ENCODE data around the gene HACL1. TPM values are rescaled to one million over a fixed set of nuclear protein-coding genes. Genes with fewer than 3 reads are reported as not detected.
A peak's percentile ranks its signal among the peaks of the same experiment; 100 is the strongest.

Gene HACL1
- total RNA-seq, 1 donor from 2014 or later: 14.4 TPM

GRCh38 chr3:15595955-15596354 is 5.4 kb downstream of the HACL1 start:
- ATAC-seq (ENCODE audit: poor library complexity) (no peak), DNase-seq (no peak)
- intact Hi-C loops (cut with DNase I): no loop called here

GRCh38 chr3:15592968-15593367 is 8.4 kb downstream of the HACL1 start:
- intact Hi-C loops (cut with DNase I): no loop called here
- DNase-seq (no peak), ATAC-seq (ENCODE audit: poor library complexity) (no peak)

GRCh38 chr3:15591928-15592327 is 9.4 kb downstream of the HACL1 start:
- intact Hi-C loops (cut with DNase I): no loop called here
- DNase-seq (no peak), ATAC-seq (ENCODE audit: poor library complexity) (no peak)

GRCh38 chr3:15591242-15591641 is 10.1 kb downstream of the HACL1 start:
- DNase-seq (no peak), ATAC-seq (ENCODE audit: poor library complexity) (no peak)
- intact Hi-C loops (cut with DNase I): no loop called here

- ATAC-seq (ENCODE audit: poor library complexity): no peak
- intact Hi-C loops (cut with DNase I): loop anchor here (10.0 kb wide), 1 partner anchor 340 kb away; no protein-coding TSS in a partner anchor
- no peak for DNase-seq
These were observed 16.1 kb downstream of the HACL1 start for GRCh38 chr3:15585111-15585845.

- no peak for ATAC-seq (ENCODE audit: poor library complexity)
- DNase-seq: no peak
- intact Hi-C loops (cut with DNase I): loop anchor here (10.0 kb wide), 1 partner anchor 337 kb away; no protein-coding TSS in a partner anchor
These were observed 19.6 kb downstream of the HACL1 start for GRCh38 chr3:15581471-15582394.

- intact Hi-C loops (cut with DNase I): no loop called here
These were observed 22.3 kb downstream of the HACL1 start for GRCh38 chr3:15579051-15579450.

GRCh38 chr3:15578289-15578867 is 23.0 kb downstream of the HACL1 start:
- ATAC-seq (ENCODE audit: poor library complexity): no peak
- intact Hi-C loops (cut with DNase I): no loop called here
- no peak for DNase-seq

More at GRCh38 chr3:15579051-15579450, 22.3 kb downstream of the HACL1 start:
- ATAC-seq (ENCODE audit: poor library complexity) (no peak), DNase-seq (no peak)

GRCh38 chr3:15576475-15576874 is 24.9 kb downstream of the HACL1 start:
- DNase-seq (no peak), ATAC-seq (ENCODE audit: poor library complexity) (no peak)
- intact Hi-C loops (cut with DNase I): no loop called here

GRCh38 chr3:15575446-15575845 is 25.9 kb downstream of the HACL1 start:
- ATAC-seq (ENCODE audit: poor library complexity): no peak
- intact Hi-C loops (cut with DNase I): no loop called here
- no peak for DNase-seq

GRCh38 chr3:15572138-15572537 is 29.2 kb downstream of the HACL1 start:
- ATAC-seq (ENCODE audit: poor library complexity) (no peak), DNase-seq (no peak)
- intact Hi-C loops (cut with DNase I): no loop called here

GRCh38 chr3:15563190-15563589 is 38.2 kb downstream of the HACL1 start:
- ATAC-seq (ENCODE audit: poor library complexity): no peak
- DNase-seq: no peak
- intact Hi-C loops (cut with DNase I): no loop called here

GRCh38 chr3:15562560-15562959 is 38.8 kb downstream of the HACL1 start:
- no peak for DNase-seq
- ATAC-seq (ENCODE audit: poor library complexity): no peak
- intact Hi-C loops (cut with DNase I): no loop called here

- intact Hi-C loops (cut with DNase I): loop anchor here (5.0 kb wide), 2 partner anchors 126 to 351 kb away; partner anchors contain the start of gene CAPN7
- ATAC-seq (ENCODE audit: poor library complexity) (no peak), DNase-seq (no peak)
These were observed 42.8 kb downstream of the HACL1 start for GRCh38 chr3:15558581-15558980.

- DNase-seq (no peak), ATAC-seq (ENCODE audit: poor library complexity) (peak; percentile 77)
- intact Hi-C loops (cut with DNase I): loop anchor here (5.0 kb wide), 2 partner anchors 125 to 350 kb away; partner anchors contain the start of gene CAPN7
These were observed 43.8 kb downstream of the HACL1 start for GRCh38 chr3:15557511-15557946.

GRCh38 chr3:15556512-15556911 is 44.9 kb downstream of the HACL1 start:
- ATAC-seq (ENCODE audit: poor library complexity) (peak; percentile 36), DNase-seq (no peak)
- intact Hi-C loops (cut with DNase I): loop anchor here (5.0 kb wide), 2 partner anchors 124 to 349 kb away; partner anchors contain the start of gene CAPN7

GRCh38 chr3:15553749-15554148 is 47.6 kb downstream of the HACL1 start:
- ATAC-seq (ENCODE audit: poor library complexity) (no peak), DNase-seq (no peak)
- intact Hi-C loops (cut with DNase I): no loop called here

GRCh38 chr3:15551902-15552301 is 49.5 kb downstream of the HACL1 start:
- ATAC-seq (ENCODE audit: poor library complexity): no peak
- intact Hi-C loops (cut with DNase I): no loop called here
- no peak for DNase-seq

GRCh38 chr3:15549846-15550245 is 51.5 kb downstream of the HACL1 start:
- ATAC-seq (ENCODE audit: poor library complexity): no peak
- intact Hi-C loops (cut with DNase I): no loop called here
- no peak for DNase-seq

Measured in Right ventricle myocardium superior (tissue), 1 donor.